Gastrocnemius medialis (tissue), 4 donors: ENCODE measurements around the gene NANOS3.
A peak's percentile ranks its signal among the peaks of the same experiment; 100 is the strongest.

Experiments
- CTCF ChIP-seq, 5 experiments: fragments of 450-650 bp in 3 of 5; fragments of 200-600 bp in 2 of 5; sonication (generic) in 2 of 5; IDR thresholded peaks in 4 of 5; conservative IDR thresholded peaks in 1 of 5; 1 replicate in 4 of 5; 2 replicates in 1 of 5; pipeline ENCODE4 v1.5.1; 2016 to 2019; ENCODE audit warnings: antibody characterized with exemption in 5 of 5, mild to moderate bottlenecking in 3 of 5, moderate library complexity in 3 of 5
- POLR2A ChIP-seq, 2 donors: fragments of 450-650 bp; IDR thresholded peaks; one replicate each; pipeline ENCODE4 v1.6.1; 2017; ENCODE audit warnings: antibody characterized with exemption in 2 of 2, mild to moderate bottlenecking in 2 of 2, moderate library complexity in 2 of 2

DNA sequence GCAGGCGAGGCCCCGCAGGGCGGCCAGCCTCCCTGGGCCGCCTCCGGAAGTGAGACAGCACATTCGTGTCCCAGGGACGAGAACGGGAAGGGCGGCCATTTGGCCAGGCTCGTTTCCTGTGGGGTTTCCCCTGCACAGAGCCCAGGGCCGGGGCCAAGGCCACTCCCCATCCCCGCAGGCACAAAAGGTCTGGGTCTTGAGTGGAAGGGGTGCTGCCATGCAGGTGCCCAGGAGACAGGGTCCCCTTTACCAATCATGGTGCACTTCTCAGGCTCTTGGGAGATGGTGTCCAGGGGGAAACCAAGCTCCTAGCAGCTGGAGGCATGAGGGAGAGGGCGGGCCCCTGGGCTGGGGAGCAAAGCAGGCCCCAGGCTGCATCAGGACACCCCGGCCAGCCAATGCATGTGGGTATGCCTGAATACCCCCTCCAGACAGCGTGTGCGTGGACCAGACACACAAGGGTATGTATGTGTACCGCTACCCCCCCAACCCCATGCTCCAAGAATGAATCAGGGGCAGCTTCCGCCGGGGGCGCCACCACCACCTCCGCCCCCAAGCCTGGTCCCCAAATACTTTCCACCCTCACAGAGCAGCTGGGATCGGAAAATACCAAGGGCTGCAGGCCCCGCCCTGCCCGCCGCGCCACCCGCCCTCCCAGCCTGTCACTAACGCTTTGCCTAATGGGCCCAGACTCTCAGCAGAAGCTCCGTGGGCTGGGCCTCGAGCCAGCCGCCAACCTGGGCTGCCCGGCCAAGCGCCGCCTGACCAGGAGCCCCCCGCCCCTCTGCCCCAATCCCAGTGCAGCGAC lies 37.6 kb upstream of the NANOS3 start:
- TF ChIP-seq CTCF (IDR thresholded peaks at IDR 0.05 in 4 of 5, conservative IDR thresholded peaks at IDR 0.05 in 1 of 5) (peak in 1 of 5 experiments; percentile 29), POLR2A (IDR thresholded peaks at IDR 0.05) (peak; percentile 48 to 51)
